ENCODE measurements around the gene BICC1.

BICC1 gene

GRCh38 chr10:58844680-58845079, 332.0 kb downstream of the BICC1 start:
- in situ Hi-C loops (cut with HindIII; ENCODE audit: low sequenced_read_pairs), result no loop called here
- DNase-seq (ENCODE audit: low read depth), result no peak
- no peak for TF ChIP-seq CTCF (IDR thresholded peaks at IDR 0.05; ENCODE audit: low read depth, low read length, missing control alignments)
- no peak overlapping the region for H3K4me3 ChIP-seq (ENCODE audit: low read depth, low read length)

GRCh38 chr10:58846856-58847255, 334.2 kb downstream of the BICC1 start:
- in situ Hi-C loops (cut with HindIII; ENCODE audit: low sequenced_read_pairs), result no loop called here
- no peak for DNase-seq (ENCODE audit: low read depth)
- H3K4me3 ChIP-seq (ENCODE audit: low read depth, low read length), result no peak overlapping the region
- no peak for TF ChIP-seq CTCF (IDR thresholded peaks at IDR 0.05; ENCODE audit: low read depth, low read length, missing control alignments)

- in situ Hi-C loops (cut with HindIII; ENCODE audit: low sequenced_read_pairs), result loop anchor here (5.0 kb wide), 1 partner anchor 51 kb away; no protein-coding TSS in a partner anchor
- DNase-seq (ENCODE audit: low read depth), result no peak
Observed at GRCh38 chr10:58851606-58852005, 338.9 kb downstream of the BICC1 start.

GRCh38 chr10:58853668-58854067, 341.0 kb downstream of the BICC1 start:
- TF ChIP-seq CTCF (IDR thresholded peaks at IDR 0.05; ENCODE audit: low read depth, low read length, missing control alignments), result no peak
- in situ Hi-C loops (cut with HindIII; ENCODE audit: low sequenced_read_pairs), result loop anchor here (5.0 kb wide), 1 partner anchor 49 kb away; no protein-coding TSS in a partner anchor
- no peak for DNase-seq (ENCODE audit: low read depth)
- H3K4me3 ChIP-seq (ENCODE audit: low read depth, low read length), result no peak overlapping the region

More at GRCh38 chr10:58851606-58852005, 338.9 kb downstream of the BICC1 start:
- H3K4me3 ChIP-seq (ENCODE audit: low read depth, low read length), result no peak overlapping the region
- TF ChIP-seq CTCF (IDR thresholded peaks at IDR 0.05; ENCODE audit: low read depth, low read length, missing control alignments), result no peak

GRCh38 chr10:58854811-58855210, 342.1 kb downstream of the BICC1 start:
- in situ Hi-C loops (cut with HindIII; ENCODE audit: low sequenced_read_pairs), result loop anchor here (5.0 kb wide), 1 partner anchor 47 kb away; no protein-coding TSS in a partner anchor
- no peak overlapping the region for H3K4me3 ChIP-seq (ENCODE audit: low read depth, low read length)
- DNase-seq (ENCODE audit: low read depth), result no peak
- no peak for TF ChIP-seq CTCF (IDR thresholded peaks at IDR 0.05; ENCODE audit: low read depth, low read length, missing control alignments)

GRCh38 chr10:58856508-58857240, 344.0 kb downstream of the BICC1 start:
- in situ Hi-C loops (cut with HindIII; ENCODE audit: low sequenced_read_pairs), result no loop called here
- TF ChIP-seq CTCF (IDR thresholded peaks at IDR 0.05; ENCODE audit: low read depth, low read length, missing control alignments), result no peak
- H3K4me3 ChIP-seq (ENCODE audit: low read depth, low read length), result no peak overlapping the region
- peak; percentile 83 for DNase-seq (ENCODE audit: low read depth)

Data from astrocyte of the cerebellum (primary cell).